DMS79 treated with DMSO at 0.1 percent for 48 hours (cell line): ENCODE data around the gene GMPPA.

Source experiments
- DNase-seq: peaks from one replicate; lab custom pipeline; 2025; lab: John Stamatoyannopoulos, UW

GMPPA gene

DNA sequence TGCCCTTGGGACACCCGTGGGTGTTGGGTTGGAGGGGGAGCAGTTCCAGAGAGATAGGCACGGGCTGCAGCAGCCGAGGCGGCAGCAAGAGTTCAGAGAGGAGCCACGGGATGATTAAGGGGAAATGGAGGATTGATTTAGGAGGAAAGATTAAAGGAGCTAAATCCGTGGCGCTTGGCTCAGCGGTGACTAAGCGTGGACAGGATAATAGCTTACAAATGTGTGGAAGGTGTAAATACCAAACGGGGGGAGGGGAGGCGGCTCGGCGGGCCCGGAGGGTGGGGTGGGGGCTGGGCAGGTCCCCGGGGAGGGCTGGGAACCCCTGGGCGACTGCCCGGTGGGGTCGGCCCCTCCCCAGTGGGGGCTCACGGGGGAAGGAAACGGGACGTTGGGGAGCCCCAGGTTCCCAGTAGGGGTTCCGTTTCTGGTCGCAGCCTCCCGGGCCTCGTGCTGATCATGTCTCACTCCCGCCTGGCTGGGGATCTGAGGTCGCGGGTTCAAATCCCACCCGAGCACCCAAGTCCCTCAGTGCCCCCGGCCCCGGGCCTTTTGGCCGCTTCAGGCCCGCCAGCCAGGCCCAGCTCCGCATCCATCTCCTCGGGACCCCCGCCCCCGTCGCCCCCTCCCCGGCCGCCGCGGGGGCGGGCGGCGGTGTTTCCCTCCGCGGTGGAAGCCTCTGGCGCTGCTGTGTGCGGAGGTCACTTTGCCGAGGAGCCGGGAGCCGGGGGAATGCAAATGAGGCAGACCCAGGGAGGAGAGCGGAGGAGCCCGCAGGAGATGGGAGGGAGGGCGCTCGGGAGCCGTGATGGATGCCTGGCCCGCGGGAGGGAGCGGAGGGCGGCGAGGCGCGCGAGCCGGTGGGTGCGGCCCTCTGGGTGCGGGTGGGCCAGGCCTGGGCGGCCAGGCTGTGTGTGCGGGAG is 23.7 kb downstream of the GMPPA start:
- DNase-seq: no peak

DNA sequence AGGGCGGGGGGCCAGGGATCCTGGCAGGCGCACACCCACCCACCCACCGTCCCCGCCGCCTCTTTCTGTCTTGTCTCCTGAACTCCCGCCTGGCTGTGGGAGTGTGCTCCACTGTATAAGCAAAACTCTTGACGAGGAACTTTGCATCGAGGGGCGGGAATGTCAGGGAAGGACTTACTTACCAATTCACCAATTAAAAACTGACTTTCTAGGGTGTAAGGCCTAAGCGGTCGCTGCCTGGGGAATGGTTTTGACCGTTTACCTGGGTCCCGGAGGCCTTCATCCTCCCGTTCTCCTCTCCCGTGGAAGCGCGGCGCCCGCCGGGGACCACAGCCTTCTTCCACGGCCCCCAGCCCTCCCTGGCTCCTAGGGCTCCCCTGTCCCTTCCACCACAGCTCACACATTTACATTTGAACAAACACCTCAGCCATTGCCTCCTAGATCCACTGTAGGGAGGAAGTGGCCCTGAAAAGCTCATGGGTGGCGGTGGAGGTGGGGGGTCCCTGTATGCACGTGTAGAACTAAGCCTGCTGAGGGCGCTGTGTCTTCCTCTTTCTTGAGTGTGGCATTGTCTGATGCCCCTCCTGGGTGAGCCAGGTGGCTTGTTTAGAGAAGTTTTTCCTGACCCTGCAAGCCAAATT is 24.5 kb downstream of the GMPPA start:
- DNase-seq: no peak

DNA sequence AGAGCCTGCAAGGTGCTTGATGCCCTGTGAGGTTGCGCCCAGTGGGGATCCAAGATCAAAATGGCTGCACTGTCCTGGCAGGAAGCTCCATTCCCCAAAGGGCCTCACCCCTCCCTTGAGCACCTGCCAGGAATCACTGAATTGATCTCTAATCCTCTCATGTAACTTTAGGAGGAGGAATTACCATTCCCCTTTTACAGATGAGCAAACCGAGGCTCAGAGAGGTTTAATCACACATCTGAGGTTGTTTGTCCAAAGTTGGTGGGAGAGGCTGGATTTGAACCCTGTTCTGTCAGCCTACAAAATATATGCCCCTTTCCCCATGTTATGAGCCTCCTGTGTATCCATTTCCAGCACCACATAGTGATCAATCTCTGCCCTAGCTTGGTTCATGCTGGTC is 26.1 kb downstream of the GMPPA start:
- DNase-seq: no peak

DNA sequence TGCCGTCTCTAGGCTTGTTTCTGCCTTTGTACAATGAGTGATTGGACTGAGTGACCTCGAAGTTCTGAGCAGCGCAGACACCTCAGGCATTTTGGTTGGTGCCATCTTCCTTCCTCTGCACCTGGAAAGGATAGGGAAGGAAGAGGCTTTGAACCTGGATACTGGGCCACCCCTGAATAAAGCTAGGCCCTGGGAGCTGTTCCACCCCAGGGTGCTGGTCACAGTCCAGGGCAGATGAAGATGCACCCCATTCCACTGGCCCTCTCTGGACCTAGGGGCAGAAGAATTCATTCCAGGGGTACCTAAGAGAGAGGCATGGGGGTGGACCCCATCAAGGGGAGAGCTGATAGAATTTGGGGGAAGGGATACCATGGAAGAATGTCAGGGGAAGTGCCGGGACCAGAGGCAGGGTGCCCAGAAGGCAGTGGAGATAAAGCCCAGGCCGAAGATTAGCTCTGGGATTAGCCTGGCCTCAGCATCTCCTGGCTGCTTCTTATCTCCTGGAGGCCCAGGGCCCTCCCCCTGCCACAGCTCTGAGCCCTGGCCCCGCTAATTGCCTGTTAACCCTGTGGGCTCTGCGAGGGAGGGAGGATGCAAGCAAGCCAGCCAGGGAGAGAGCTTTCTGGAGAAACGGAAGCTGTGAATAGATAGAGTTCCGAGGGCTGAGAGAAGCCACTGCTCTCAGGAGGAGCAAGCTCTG is 27.0 kb downstream of the GMPPA start:
- no peak for DNase-seq

GRCh38 chr2:219526320-219527075 is 27.8 kb downstream of the GMPPA start:
- DNase-seq: no peak

GRCh38 chr2:219527076-219527394 is 28.3 kb downstream of the GMPPA start:
- DNase-seq: peak; percentile 27

DNA sequence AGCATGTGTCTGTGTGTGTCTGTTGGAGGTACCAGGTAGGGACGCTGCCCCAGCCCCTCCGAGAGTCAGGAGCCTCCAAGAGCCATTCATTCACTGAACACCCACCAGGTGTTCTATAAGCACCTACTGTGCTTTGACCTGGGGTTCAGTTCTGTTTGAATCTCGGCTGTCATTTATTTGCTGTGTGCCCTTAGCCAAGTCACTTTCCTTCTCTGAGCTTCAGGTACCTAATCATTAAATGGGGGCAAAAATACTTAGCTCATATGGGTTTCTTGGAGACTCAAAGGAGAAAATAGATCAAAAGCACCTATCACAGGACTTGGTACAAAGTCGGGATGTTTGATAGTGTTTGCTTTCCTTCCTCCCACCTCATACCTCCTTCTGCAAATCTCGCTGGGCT is 28.8 kb downstream of the GMPPA start:
- no peak for DNase-seq

DNA sequence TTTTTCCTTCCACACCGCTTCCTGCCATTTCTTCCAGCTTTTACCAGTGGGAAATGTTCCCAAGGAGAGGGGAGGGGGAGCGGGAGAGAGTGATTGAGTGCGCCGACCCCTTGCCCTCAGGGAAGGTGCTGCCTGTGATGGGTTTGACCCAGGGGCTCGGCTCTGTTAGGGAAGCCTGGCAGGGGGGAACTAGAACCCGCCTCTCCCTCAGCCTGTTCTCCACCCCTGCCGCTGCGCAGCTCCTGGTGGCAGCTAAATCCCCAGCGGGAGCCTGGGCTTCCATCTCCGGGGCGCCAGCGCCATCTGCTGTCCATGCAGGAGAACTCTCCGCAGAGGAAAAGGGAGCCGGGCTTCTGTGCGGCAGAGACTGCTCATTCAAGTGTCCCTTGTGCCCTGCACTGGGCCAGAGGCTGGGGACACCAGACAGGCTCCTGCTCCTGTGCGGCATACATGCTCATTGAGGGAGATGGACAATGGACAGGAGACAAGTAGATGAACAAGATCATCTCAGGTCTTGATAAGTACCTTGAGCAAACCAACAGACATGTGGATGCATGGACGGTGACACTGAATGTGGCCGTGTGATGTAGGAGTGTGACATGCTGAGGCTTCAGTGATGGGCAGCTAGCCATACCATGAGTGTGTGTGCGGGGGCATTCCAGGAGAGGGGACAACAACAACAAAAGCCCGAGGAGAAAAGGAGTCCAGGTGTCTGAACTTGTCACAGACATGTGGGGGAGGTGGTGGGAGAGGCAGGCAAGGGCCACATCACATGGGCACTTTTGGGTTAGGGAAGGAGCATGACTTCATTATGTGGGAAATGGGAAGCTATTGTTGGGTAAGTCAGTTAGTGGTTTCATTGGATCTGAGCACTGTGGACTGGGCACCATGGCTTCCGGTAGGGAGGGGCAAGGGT is 31.6 kb downstream of the GMPPA start:
- DNase-seq: peak; percentile 66

DNA sequence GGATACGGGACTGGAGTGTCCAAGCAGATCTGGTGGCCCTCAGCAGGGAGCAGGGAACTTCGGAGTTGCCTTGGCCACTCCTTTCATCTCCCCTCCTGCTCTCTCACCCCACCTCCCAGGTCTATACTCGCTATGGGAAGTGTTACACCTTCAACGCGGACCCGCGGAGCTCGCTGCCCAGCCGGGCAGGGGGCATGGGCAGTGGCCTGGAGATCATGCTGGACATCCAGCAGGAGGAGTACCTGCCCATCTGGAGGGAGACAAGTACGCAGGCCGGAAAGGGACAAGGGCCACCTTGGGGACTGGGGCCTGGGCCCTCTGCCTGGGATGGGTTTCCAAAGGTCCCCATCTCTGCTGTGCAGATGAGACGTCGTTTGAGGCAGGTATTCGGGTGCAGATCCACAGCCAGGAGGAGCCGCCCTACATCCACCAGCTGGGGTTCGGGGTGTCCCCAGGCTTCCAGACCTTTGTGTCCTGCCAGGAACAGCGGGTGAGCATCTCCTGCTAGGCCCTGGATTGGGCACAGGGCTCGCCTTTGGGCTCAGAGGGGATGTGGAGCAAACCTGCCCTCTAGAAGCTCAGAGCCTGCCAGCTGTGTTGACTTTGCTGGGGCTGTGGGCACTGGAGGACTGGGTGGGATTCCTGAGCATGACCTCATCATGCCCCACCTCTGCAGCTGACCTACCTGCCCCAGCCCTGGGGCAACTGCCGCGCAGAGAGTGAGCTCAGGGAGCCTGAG is 33.1 kb downstream of the GMPPA start:
- DNase-seq: peak; percentile 46

- no peak for DNase-seq
These were observed 33.6 kb downstream of the GMPPA start for GRCh38 chr2:219532378-219532649.

DNA sequence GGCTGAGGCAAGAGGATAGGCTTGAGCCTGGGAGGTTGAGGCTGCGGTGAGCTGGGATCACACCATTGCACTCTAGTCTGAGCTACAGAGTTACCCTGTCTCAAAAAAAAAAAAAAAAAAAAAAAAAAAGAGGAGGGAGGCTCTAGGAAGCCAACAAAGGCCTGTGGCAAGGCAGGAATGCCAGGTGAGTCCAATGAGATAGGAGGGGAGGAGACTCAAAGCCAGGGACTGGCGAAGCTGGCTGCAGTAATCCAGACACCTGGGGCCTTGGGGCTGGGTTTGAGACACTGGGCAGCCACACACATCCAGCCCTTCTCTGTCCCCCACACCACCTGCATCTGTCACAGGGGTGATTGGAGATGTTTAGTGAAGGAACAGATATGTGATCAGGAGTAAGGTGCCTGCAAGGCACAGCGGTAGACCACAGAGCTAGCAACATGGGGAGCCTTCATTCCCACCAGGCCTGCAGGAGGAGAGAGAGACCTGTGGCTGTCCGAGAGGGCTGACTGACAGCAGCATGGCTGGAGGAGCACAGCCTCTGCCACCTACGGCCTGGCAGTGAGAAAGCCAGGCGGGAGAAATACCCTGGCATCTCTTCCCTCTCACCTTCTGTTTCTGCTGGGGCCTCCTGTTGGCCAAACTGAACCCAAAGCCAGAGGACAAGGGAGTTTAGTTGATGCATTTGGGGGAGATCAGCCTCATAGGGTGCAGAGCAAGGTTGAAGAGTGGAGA is 35.4 kb downstream of the GMPPA start:
- DNase-seq: no peak

GRCh38 chr2:219536425-219536824 is 37.7 kb downstream of the GMPPA start:
- no peak for DNase-seq

DNA sequence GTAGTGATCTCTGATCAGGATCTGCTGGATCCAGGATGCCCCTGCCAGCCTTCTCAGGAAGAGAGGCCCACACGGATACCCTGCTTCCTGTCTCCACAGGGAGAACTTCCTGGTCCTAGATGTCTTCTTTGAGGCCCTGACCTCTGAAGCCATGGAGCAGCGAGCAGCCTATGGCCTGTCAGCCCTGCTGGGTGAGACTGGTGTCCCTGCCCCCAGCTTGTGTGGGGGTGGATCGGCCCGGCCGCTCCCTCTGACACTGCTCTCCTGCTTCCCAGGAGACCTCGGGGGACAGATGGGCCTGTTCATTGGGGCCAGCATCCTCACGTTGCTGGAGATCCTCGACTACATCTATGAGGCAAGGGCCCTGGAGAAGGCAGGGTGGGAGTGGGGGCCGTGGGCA is 38.3 kb downstream of the GMPPA start:
- no peak for DNase-seq

- no peak for DNase-seq
These were observed 39.2 kb downstream of the GMPPA start for GRCh38 chr2:219537657-219538488.

- DNase-seq: no peak
These were observed 39.8 kb downstream of the GMPPA start for GRCh38 chr2:219538504-219538951.

DNA sequence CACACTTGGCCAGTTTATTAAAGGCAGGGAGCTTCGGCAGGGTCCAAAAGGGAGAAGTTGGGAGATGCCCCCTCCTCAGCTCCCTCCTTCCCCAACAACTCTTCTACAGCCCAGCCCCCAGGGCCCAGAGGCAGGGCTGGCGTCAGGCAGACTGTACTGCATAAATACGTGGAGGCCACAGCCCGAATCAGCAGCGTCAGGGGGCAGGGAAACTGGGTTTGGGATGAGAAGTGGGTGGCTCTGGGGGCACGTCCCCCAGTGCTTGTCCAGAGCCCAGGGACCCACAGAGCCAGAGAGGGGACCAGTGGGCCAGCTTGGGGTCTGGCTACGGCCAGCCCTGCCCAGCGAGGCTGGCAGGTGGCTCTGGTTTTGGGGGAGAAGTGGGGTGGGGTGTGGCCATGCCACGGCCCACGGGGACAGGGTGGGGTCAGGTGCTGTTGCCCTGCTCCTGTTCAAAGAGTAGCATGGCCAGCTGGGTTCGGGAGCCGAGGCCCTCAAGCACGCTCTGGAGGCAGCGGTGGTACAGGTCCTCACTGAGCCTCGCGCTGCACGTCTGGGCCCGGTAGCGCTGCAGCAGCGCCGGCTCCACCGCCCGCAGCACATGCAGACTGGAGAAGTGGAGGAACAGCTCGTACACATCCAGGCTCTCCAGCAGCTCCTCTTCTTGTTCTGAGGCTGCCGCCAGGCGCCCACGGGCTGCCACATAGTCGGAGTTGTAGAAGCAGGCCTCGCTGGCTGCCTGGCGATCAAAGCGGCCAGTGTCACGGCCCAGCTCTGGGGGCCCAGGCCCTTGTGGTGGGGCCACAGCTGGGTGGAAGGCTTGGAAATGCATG is 40.5 kb downstream of the GMPPA start:
- DNase-seq: no peak

- DNase-seq: no peak
These were observed 41.4 kb downstream of the GMPPA start for GRCh38 chr2:219539926-219540678.
